LNCAP (cell line): ENCODE data around the gene PHKA1.

Experiments
- TF ChIP-seq, protein P1 (sequence below): fragments of 450-650 bp; IDR thresholded peaks from 2 replicates; pipeline ENCODE4 v1.5.1; 2017; ENCODE audit warnings: mild to moderate bottlenecking

PHKA1 gene

DNA sequence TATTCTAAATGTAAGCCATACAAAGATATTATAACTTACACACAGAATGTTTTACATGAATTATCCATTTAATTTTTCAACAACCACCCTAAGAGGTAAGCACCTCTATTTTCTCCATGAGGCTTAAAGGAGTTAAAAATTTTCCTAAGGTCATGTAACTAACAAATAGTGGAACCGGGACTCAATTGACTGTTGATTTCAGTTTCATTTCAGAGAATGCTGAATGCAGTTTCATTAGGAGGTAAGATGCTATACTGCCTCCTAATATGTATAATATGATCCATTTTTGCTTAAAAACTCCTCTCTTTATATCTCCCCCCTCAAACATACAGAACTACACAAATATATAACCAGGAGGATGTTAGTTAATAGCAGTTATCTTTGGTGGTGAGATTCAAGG lies 29.1 kb downstream of the PHKA1 start:
- TF ChIP-seq, protein P1, sequence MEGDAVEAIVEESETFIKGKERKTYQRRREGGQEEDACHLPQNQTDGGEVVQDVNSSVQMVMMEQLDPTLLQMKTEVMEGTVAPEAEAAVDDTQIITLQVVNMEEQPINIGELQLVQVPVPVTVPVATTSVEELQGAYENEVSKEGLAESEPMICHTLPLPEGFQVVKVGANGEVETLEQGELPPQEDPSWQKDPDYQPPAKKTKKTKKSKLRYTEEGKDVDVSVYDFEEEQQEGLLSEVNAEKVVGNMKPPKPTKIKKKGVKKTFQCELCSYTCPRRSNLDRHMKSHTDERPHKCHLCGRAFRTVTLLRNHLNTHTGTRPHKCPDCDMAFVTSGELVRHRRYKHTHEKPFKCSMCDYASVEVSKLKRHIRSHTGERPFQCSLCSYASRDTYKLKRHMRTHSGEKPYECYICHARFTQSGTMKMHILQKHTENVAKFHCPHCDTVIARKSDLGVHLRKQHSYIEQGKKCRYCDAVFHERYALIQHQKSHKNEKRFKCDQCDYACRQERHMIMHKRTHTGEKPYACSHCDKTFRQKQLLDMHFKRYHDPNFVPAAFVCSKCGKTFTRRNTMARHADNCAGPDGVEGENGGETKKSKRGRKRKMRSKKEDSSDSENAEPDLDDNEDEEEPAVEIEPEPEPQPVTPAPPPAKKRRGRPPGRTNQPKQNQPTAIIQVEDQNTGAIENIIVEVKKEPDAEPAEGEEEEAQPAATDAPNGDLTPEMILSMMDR: no peak

DNA sequence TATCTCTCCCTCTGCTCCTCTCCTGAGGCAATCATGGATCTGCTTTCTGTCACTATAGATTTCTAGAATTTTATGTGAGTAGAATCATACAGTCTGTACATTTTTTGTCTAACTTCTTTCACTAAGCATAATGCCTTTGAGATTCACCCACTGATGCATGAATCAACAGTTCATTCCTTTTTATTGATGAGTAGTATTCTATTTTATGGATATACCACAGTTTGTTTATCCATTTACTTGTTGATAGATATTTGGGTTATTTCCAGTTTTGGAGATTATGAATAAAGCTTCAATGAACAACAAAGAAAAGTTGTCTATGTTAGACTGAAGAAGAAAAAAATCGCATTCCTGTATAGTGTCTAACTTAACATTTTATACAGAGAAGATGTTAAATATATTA lies 30.5 kb downstream of the PHKA1 start:
- TF ChIP-seq, protein P1: no peak

DNA sequence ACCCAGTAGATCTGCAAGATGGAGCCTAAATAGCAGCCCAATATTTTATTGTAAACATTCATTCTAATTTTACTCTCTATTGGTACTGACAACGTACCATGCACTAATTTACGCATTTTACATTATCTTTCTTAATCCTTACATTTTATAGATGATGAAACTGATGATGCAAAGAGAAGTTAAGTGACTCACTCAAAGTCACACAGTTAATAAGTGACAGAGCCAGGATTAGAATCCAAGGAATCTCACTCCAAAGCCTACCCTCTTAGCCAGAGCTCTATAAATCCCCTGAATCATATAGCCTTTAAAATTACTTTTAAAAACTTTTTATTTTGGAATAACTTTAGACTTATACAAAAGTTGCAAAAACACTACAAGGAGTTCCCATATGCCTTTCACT lies 37.6 kb downstream of the PHKA1 start:
- TF ChIP-seq, protein P1: no peak

DNA sequence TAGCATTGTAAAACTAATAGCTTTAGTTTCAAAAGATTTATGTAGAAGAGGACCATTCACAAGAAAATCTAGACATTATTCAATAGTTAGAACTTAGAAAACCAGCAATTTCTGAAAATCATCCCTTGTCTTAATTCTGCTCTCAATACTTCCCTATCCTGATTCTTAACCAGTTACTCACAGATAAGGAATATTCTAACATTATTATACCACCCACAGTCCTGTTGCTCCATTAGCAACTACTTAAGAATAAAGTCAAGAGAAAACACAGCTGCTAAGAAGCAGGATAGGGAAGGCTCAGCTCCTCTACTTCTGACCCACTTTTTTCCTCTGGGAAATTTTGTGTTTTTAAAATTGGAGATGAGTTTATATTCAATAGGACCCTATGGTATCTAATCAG lies 47.7 kb downstream of the PHKA1 start:
- TF ChIP-seq, protein P1: no peak

DNA sequence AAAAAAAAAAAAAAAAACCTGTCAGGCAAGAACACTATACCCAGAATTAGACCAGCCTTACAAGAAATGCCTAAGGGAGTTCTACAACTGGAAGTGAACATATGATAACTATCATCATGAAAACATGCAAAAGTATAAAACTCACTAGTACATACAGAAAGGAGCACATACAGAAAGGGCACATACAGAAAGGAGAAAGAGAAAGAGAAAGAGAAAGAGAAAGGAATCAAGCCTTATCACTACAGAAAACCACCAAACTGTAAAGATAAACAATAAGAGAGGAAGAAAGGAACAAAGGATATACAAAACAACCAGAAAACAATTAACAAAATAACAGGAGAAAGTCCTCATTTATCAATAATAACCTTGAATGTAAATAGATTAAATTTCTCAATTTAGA lies 50.4 kb downstream of the PHKA1 start:
- TF ChIP-seq, protein P1: no peak

DNA sequence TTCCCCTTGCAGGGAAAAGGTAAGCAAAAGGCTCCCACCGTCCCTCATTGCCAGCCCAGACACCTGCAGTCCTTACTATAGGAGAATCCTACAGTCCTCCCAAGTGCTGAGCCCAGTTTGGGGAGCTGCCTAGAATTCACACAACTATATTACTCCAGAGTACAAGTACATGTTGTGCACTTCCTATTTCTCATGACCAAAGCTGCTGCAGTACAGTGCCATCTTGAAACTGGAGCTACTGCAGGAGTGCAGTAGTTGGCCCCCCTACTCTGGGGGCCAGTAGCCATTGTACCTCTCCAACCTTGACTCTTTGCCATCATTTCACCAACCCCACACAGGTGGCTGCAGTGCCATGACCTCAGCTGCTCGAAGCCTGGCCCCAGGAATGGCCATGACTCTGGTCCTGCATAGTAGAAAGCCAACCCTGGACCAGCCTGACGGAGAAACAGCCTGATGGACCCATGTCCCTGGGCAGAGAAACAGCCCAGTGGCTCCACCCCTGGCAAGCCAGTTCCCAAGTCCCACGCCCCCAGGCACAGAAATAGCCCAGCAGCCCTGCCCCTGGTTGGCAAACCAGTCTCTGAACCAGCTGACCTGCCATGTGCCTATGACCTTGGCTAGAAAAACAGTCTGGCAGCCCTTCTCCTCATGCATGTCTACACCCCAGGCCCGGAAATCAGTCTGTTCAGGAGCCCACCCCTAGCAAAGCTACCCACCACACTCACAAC lies 51.9 kb downstream of the PHKA1 start:
- TF ChIP-seq, protein P1: no peak

DNA sequence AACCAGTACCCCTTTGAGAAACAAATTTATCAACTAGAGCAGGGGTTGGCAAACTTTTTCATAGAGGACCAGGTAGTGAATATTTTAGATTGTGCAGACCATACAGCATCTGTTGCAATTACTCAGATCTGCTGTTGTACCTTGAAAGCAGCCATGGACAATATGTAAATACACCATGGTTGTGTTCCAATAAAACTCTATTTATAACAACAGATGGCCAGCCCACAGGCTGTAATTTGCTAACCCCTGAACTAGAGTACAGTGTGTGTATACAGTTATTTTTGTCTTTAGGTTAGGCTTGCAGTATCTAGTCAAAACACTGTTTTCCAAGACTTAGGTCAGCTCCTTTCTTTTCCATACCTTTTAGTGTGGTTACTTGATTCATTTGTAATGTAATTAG lies 54.4 kb downstream of the PHKA1 start:
- TF ChIP-seq, protein P1: no peak

DNA sequence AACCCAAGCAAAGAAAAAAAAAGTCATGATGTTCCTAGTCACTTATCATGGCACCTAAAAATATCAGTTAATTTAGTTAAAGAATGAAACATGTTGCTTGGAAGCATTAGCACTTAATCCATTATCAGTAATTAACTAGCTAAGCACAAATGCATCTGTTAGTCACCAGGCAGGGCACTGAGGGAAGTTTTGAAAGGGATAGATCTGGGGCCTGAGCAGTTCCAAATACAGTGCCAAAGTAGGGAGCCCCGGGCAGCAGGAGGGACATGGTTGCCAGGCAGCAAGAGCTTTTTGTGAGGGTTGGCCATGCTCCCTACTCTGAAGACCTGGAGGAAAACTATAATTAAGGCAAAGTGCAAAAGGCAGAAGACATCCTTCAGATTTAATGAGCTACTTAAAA lies 62.0 kb downstream of the PHKA1 start:
- TF ChIP-seq, protein P1: no peak
